Astrocyte (in vitro differentiated cells and primary cell): ENCODE results near the gene SORL1. TPM values are rescaled to one million over a fixed set of nuclear protein-coding genes. Genes with fewer than 3 reads are reported as not detected.

Experiments used
- DNase-seq: peaks from one replicate; pipeline ENCODE4 v3.0.0-alpha.2; 2010; ENCODE audit warnings: low read depth
- FAIRE-seq: peaks from 2 replicates; lab custom pipeline; 2011; peaks lifted over from hg19 to GRCh38; lab: Jason Lieb, UNC
- H2AFZ ChIP-seq: 2 replicates; pipeline ENCODE4 v1.6.0; 2012; ENCODE audit warnings: low read depth, low read length, inconsistent platforms
- H3K27ac ChIP-seq: 2 replicates; pipeline ENCODE4 v1.5.1; 2011; ENCODE audit warnings: low read depth, low read length, inconsistent platforms
- H3K27me3 ChIP-seq: 2 replicates; pipeline ENCODE4 v1.6.0; 2011; ENCODE audit warnings: low read length, inconsistent platforms; ENCODE audit not compliant: insufficient read depth
- H3K36me3 ChIP-seq: 2 replicates; pipeline ENCODE4 v1.5.1; 2011; ENCODE audit warnings: low read length, inconsistent platforms; ENCODE audit not compliant: insufficient read depth
- H3K4me1 ChIP-seq: 2 replicates; pipeline ENCODE4 v1.5.1; 2011; ENCODE audit warnings: low read length, inconsistent platforms; ENCODE audit not compliant: insufficient read depth
- H3K4me2 ChIP-seq: 2 replicates; pipeline ENCODE4 v1.6.0; 2012; ENCODE audit warnings: low read length, inconsistent platforms
- H3K4me3 ChIP-seq: 2 replicates; pipeline ENCODE4 v1.5.1; 2011; ENCODE audit warnings: low read depth, mild to moderate bottlenecking, low read length, inconsistent platforms; ENCODE audit not compliant: insufficient read depth
- H3K79me2 ChIP-seq: 2 replicates; pipeline ENCODE4 v1.6.0; 2012; ENCODE audit warnings: mild to moderate bottlenecking, low read length, inconsistent platforms; ENCODE audit not compliant: insufficient read depth
- H3K9ac ChIP-seq: 2 replicates; pipeline ENCODE4 v1.6.0; 2012; ENCODE audit warnings: mild to moderate bottlenecking, low read length, inconsistent platforms
- H3K9me3 ChIP-seq: 2 replicates; pipeline ENCODE4 v1.5.1; 2012; ENCODE audit warnings: low read depth, mild to moderate bottlenecking, low read length, inconsistent platforms; ENCODE audit not compliant: insufficient read depth
- H4K20me1 ChIP-seq: 2 replicates; pipeline ENCODE4 v1.6.0; 2012; ENCODE audit warnings: low read length, inconsistent platforms; ENCODE audit not compliant: insufficient read depth
- H3K27ac Mint-ChIP-seq: one replicate; pipeline ENCODE4 v1.8.0; 2021; ENCODE audit warnings: mild to moderate bottlenecking, mixed read lengths; ENCODE audit not compliant: unreplicated experiment
- H3K27me3 Mint-ChIP-seq: one replicate; pipeline ENCODE4 v1.8.0; 2021; ENCODE audit warnings: low read depth, mixed read lengths; ENCODE audit not compliant: unreplicated experiment
- H3K36me3 Mint-ChIP-seq: one replicate; pipeline ENCODE4 v1.8.0; 2021; ENCODE audit warnings: low read depth, mixed read lengths; ENCODE audit not compliant: unreplicated experiment
- H3K4me1 Mint-ChIP-seq: one replicate; pipeline ENCODE4 v1.8.0; 2021; ENCODE audit warnings: low read depth, mixed read lengths; ENCODE audit not compliant: unreplicated experiment
- H3K4me3 Mint-ChIP-seq: one replicate; pipeline ENCODE4 v1.8.0; 2021; ENCODE audit warnings: mild to moderate bottlenecking, moderate library complexity, mixed read lengths; ENCODE audit not compliant: unreplicated experiment
- H3K9me3 Mint-ChIP-seq: one replicate; pipeline ENCODE4 v1.8.0; 2021; ENCODE audit warnings: mild to moderate bottlenecking, mixed read lengths; ENCODE audit not compliant: unreplicated experiment
- EZH2 ChIP-seq: IDR thresholded peaks from 2 replicates; pipeline ENCODE4 v1.6.1; 2012; ENCODE audit warnings: mild to moderate bottlenecking, low read length, inconsistent platforms; ENCODE audit not compliant: insufficient read depth
- total RNA-seq: library from RNA; stranded (reverse); gene quantifications from 2 replicates; pipeline ENCODE4 v1.2.1, GENCODE V29; 2021
- TF ChIP-seq, protein P1 (sequence below): IDR thresholded peaks from 2 replicates; pipeline ENCODE4 v1.5.1; 2011; ENCODE audit warnings: low read depth, mild to moderate bottlenecking, inconsistent platforms, low read length, moderate library complexity; ENCODE audit not compliant: insufficient read depth

SORL1 gene
- total RNA-seq, 1 donor from 2014 or later = 4.1 TPM

DNA sequence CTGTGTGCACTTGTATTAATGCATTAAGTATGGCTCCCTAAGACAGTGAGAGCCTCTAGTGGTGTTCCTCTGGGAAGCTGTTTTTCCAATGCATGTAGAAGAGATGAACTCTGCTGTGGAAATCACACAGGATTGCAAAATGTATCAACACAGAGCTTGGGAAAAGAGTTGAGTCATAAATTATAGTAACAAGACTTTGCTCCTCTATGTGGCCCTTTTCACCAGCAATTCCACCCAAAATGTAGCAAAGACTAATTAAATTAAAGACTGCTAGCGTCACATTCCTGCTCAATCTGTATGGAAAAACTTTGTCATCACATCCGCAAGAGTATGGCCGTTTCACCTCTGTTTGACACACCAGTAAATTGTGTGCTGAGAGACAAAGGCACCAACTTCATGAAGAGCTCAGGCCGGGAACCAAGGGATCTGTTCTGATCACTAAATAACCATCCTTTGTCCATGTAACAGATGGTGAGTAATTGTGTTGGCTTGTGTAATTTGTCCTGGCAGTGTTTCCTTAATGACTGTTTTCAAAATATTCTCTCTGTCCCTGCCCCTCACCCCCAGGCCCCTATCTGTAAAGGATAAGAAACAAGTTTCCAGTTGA lies 209.9 kb downstream of the SORL1 start:
- H3K4me2 ChIP-seq = peak overlapping the region; percentile 36
- H2AFZ ChIP-seq = peak overlapping the region; percentile 42
- no peak overlapping the region for H3K27ac Mint-ChIP-seq

DNA sequence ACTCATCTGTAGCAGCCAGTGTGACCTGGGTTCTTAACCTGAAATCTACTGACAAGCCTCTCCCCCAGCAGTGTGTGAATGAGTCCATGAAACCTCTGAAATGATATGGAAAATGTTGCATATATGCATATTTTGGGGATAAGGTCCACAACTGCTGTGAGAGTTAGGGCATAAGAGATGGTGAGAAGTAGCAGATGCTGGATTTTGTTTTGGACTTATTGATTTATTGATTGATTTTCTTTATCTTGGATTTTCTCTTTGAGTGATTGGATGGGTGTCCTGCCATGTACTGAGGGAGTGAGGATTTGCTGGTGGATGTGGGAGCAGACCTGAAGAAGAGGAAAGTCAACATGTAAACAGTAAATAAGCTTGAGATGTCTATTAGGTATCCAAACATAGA lies 212.0 kb downstream of the SORL1 start:
- no peak for FAIRE-seq
- no peak overlapping the region for H3K4me3 Mint-ChIP-seq
- Histone ChIP-seq H3K9ac (no peak overlapping the region), H4K20me1 (no peaks in the 10 kb centered on the region), H3K27me3 (no peaks in the 10 kb centered on the region), H3K4me1 (peaks cover 12% of the 10 kb centered on the region), H3K79me2 (no peaks in the 10 kb centered on the region), H3K36me3 (no peaks in the 10 kb centered on the region), H3K4me3 (no peak overlapping the region), H3K4me2 (no peak overlapping the region), H3K27ac (no peak overlapping the region), H3K9me3 (no peaks in the 10 kb centered on the region), H2AFZ (no peak overlapping the region)
- H3K4me1 Mint-ChIP-seq = peaks cover 7% of the 10 kb centered on the region
- peaks cover 3% of the 10 kb centered on the region for H3K9me3 Mint-ChIP-seq
- H3K27ac Mint-ChIP-seq = no peak overlapping the region
- DNase-seq = no peak
- H3K36me3 Mint-ChIP-seq = no peaks in the 10 kb centered on the region
- H3K27me3 Mint-ChIP-seq = no peaks in the 10 kb centered on the region
- no peak for TF ChIP-seq EZH2
- TF ChIP-seq, protein P1, sequence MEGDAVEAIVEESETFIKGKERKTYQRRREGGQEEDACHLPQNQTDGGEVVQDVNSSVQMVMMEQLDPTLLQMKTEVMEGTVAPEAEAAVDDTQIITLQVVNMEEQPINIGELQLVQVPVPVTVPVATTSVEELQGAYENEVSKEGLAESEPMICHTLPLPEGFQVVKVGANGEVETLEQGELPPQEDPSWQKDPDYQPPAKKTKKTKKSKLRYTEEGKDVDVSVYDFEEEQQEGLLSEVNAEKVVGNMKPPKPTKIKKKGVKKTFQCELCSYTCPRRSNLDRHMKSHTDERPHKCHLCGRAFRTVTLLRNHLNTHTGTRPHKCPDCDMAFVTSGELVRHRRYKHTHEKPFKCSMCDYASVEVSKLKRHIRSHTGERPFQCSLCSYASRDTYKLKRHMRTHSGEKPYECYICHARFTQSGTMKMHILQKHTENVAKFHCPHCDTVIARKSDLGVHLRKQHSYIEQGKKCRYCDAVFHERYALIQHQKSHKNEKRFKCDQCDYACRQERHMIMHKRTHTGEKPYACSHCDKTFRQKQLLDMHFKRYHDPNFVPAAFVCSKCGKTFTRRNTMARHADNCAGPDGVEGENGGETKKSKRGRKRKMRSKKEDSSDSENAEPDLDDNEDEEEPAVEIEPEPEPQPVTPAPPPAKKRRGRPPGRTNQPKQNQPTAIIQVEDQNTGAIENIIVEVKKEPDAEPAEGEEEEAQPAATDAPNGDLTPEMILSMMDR = no peak

More for the DNA sequence above, 209.9 kb downstream of the SORL1 start:
- no peaks in the 10 kb centered on the region for H3K9me3 ChIP-seq
- no peaks in the 10 kb centered on the region for H3K79me2 ChIP-seq
- DNase-seq = peak; percentile 78
- peak overlapping the region; percentile 54 for H3K27ac ChIP-seq
- peaks cover 15% of the 10 kb centered on the region for H3K4me1 ChIP-seq
- no peak overlapping the region for H3K4me3 ChIP-seq
- TF ChIP-seq, protein P1 = peak; percentile 7
- TF ChIP-seq EZH2 = no peak
- H4K20me1 ChIP-seq = no peaks in the 10 kb centered on the region
- H3K36me3 ChIP-seq = no peaks in the 10 kb centered on the region
- H3K9me3 Mint-ChIP-seq = no peaks in the 10 kb centered on the region
- H3K27me3 ChIP-seq = no peaks in the 10 kb centered on the region
- FAIRE-seq = peak; percentile 63
- H3K4me3 Mint-ChIP-seq = no peak overlapping the region
- no peaks in the 10 kb centered on the region for H3K36me3 Mint-ChIP-seq
- peaks cover 7% of the 10 kb centered on the region for H3K4me1 Mint-ChIP-seq
- H3K9ac ChIP-seq = no peak overlapping the region
- H3K27me3 Mint-ChIP-seq = no peaks in the 10 kb centered on the region

DNA sequence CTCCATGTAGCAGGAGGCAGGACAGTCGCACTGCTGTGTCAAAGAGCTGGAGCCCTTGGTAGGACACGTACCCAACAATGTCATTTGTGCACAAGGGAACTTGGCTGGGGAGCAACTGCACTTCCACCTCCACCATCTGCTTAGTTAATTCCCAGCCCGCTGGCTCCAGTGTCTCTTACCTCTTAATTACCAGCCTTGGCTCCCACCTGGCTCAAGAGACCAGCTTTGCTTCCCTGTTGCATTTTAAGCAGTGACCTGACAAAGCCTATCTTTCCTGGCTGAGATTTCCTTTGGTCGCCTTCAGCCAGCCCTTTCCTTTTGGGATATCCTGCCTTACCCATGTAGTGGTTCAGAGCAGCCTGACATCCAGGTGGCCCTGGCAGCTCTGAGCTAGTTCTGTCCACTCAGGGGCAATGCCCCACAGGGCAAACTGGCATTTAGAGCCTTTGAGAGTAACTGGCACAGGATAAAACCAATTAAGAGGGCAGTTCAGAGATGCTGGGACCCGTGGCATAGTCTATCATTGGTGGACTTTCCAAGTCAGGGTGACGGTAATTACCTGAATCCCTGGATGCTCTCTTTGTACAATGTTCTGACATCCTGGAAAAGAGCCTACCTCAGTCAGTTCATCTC lies 213.2 kb downstream of the SORL1 start:
- peaks cover 15% of the 10 kb centered on the region for H3K4me1 ChIP-seq
- Mint-ChIP-seq H3K4me3 (no peak overlapping the region), H3K9me3 (peaks cover 3% of the 10 kb centered on the region), H3K27me3 (no peaks in the 10 kb centered on the region), H3K4me1 (peaks cover 10% of the 10 kb centered on the region), H3K36me3 (no peaks in the 10 kb centered on the region), H3K27ac (no peak overlapping the region)
- H3K79me2 ChIP-seq = no peaks in the 10 kb centered on the region
- no peaks in the 10 kb centered on the region for H3K27me3 ChIP-seq
- H3K36me3 ChIP-seq = no peaks in the 10 kb centered on the region
- no peaks in the 10 kb centered on the region for H4K20me1 ChIP-seq
- H3K9ac ChIP-seq = no peak overlapping the region
- TF ChIP-seq, protein P1 = no peak
- TF ChIP-seq EZH2 = no peak
- no peak overlapping the region for H3K4me3 ChIP-seq
- no peak overlapping the region for H3K4me2 ChIP-seq
- DNase-seq (no peak), FAIRE-seq (no peak)
- no peak overlapping the region for H3K27ac ChIP-seq
- H3K9me3 ChIP-seq = no peaks in the 10 kb centered on the region
- H2AFZ ChIP-seq = no peak overlapping the region
